Ishikawa (cell line): ENCODE results near the gene MYG1.

Experiments used
- CREB1 ChIP-seq: IDR thresholded peaks from 2 replicates; pipeline ENCODE4 v1.6.1; 2012; ENCODE audit warnings: low read depth
- EGR1 ChIP-seq: IDR thresholded peaks from 2 replicates; pipeline ENCODE4 v1.6.1; 2012
- EP300 ChIP-seq: IDR thresholded peaks from 2 replicates; pipeline ENCODE4 v1.6.1; 2012; ENCODE audit warnings: borderline replicate concordance
- FOXM1 ChIP-seq: IDR thresholded peaks from 2 replicates; pipeline ENCODE4 v1.6.1; 2012; ENCODE audit warnings: low read depth, borderline replicate concordance
- MAX ChIP-seq: IDR thresholded peaks from 2 replicates; pipeline ENCODE4 v1.6.1; 2012
- NFIC ChIP-seq: IDR thresholded peaks from 2 replicates; pipeline ENCODE4 v1.6.1; 2012
- RAD21 ChIP-seq: IDR thresholded peaks from 2 replicates; pipeline ENCODE4 v1.6.1; 2012; ENCODE audit warnings: low read depth
- REST ChIP-seq: IDR thresholded peaks from 2 replicates; pipeline ENCODE4 v1.6.1; 2012; ENCODE audit warnings: low read depth, mild to moderate bottlenecking
- TAF1 ChIP-seq: IDR thresholded peaks from 2 replicates; pipeline ENCODE4 v1.6.1; 2012; ENCODE audit warnings: low read depth, mild to moderate bottlenecking
- TCF12 ChIP-seq: IDR thresholded peaks from 2 replicates; pipeline ENCODE4 v1.6.1; 2012; ENCODE audit warnings: low read depth
- TEAD4 ChIP-seq: IDR thresholded peaks from 2 replicates; pipeline ENCODE4 v1.6.1; 2012
- USF1 ChIP-seq: IDR thresholded peaks from 2 replicates; pipeline ENCODE4 v1.6.1; 2012
- YY1 ChIP-seq: IDR thresholded peaks from 2 replicates; pipeline ENCODE4 v1.6.1; 2012; ENCODE audit warnings: low read depth

DNA sequence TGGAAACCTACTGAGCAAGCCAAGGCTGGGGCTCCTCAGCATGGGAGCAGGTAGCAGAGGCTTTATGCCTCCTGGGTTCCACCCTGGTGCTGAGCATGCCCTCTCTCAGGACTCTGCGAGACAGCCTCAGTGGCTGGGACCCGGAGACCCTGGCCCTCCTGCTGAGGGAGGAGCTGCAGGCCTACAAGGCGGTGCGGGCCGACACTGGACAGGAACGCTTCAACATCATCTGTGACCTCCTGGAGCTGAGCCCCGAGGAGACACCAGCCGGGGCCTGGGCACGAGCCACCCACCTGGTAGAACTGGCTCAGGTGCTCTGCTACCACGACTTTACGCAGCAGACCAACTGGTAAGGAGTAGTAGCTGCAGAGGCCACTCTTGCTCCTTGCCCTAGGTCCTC, 23.0 kb upstream of the MYG1 start:
- no peak for TF ChIP-seq TAF1
- no peak for TF ChIP-seq EP300
- no peak for TF ChIP-seq CREB1
- no peak for TF ChIP-seq MAX
- no peak for TF ChIP-seq FOXM1
- no peak for TF ChIP-seq YY1
- no peak for TF ChIP-seq TEAD4
- TF ChIP-seq RAD21 = no peak
- no peak for TF ChIP-seq NFIC
- no peak for TF ChIP-seq REST
- no peak for TF ChIP-seq TCF12
- TF ChIP-seq USF1 = no peak
- TF ChIP-seq EGR1 = no peak
